NOMO-1 (cell line): ENCODE data around the gene IL22RA1.

Source experiments
- DNase-seq, 2 experiments: peaks; one replicate each; lab custom pipeline; 2025; ENCODE audit not compliant: unreplicated experiment in 2 of 2; lab: John Stamatoyannopoulos, UW

The IL22RA1 gene

DNA sequence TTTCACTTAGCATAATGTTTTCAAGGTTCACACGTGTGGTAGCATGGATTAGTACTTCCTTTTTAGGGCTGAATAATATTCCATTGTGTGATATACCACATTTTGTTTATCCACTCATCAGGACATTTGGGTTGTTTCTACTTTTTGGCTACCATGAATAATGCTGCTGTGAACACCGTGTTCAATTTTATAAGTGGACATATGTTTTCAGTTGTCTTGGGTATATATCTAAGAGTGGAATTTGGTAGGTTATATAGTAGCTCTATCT lies 3.8 kb downstream of the IL22RA1 start:
- no peak for DNase-seq

DNA sequence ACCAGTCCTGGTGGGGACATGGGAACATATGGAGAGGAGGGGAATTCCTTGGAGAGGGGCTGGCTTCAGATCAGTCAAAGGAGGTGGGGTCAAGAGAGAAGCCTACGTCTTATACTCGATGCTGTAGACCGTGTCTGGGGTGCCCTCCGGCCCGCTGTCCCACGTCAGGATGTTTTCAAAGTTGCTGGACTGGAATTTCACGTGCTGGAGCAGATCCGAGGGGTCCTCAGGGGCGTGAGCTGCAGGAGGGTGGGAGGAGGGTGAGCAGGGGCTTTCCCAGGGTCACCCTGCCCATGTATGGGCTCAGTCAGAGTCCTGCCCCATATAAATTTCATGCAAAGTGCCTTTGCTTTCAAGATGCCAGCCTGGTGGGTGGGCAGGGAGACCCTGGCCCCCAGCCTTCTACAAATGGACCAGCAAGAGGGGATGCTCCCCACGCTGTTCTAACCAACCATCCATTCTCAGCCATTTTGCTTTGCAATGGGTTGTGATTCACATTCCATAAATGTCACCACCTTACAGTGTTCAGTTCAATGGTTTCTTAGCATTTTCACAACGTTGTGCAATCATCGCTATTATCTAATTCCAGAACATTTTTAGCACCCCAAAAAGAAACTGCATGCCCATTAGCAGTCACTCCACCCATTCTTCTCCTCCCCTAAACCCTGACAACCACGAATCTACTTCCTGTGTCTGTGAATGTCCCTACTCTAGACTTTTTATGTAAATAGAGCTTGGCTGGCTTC lies 4.3 kb downstream of the IL22RA1 start:
- no peak for DNase-seq

DNA sequence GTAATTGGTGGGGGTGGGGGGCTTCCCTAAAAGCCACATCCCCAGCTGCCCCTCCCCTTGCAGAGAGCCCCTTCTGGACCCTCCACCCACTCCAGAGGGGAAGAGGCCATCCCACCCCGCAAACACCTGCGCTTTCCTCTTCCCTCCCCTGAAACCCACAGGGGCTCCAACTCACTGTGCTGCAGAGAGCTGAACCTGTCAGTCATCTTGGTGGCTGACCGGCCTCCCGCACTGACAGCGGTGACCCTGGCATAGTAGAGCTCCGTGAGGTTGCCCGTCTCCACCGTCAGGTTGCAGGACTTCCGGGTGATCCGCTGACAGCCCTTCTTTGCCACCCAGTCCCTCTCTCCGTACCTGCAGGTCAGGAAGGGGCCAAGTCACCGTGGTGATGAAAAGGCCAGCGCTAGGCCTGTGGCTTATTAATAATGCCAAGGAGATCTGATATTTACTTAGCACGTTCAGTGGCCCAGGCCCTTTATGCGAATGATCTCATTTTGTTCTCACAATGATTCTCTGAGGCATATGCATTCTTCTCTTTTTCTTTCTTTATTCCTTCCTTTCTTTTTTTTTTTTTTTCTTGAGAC lies 5.9 kb downstream of the IL22RA1 start:
- no peak for DNase-seq

DNA sequence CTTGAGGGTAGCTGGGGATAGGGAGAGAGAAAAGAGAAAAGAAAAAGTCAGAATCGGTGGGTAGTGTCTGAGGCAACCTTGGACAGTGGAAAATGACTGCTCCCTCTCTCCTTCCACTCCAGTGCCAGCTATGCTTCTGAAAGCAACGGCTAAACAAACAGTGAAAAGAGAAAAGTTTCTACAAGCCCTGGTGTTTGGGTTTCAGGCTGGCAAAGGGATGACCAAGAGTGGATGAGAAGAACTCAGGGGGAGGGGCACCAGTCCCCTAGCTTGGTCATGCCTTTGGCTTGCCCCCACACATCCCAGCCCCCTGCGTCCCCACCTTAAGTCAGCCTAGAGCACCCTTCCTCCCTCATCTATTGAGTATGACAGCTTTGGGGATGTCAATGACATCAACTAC lies 8.6 kb downstream of the IL22RA1 start:
- no peak for DNase-seq

DNA sequence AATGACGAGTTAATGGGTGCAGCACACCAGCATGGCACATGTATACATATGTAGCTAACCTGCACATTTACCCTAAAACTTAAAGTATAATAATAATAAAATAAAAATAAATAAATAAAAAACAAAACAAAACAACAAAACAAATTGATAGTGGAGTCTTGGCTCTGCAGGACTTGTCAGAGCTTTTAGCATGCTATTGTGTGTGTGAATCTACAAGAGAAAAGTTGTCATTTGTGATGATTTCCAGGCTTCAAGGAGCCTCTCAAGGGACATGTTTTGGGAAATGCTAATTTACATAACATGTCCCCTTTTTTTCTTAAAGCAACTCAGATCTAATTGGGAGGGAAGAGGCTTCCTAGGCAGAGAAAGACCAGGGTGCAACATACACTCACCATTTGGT lies 9.1 kb downstream of the IL22RA1 start:
- no peak for DNase-seq

DNA sequence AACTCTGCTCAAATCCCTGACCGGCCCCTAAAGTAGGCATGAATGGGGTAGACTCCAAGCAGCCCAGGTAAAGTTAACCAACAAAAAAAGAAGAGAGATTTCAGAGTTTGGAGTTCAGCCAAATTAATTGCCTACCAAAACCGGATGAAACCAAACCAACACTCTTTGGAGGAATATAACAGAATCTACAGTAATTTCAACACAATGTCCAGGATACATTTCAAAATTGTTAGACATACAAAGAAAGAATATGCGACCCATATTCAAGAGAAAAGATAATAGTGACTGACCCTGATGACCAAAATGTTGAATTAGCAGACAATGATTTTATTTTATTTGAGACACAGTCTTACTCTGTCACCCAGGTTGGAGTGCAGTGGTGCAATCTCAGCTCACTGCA lies 12.6 kb downstream of the IL22RA1 start:
- no peak for DNase-seq

DNA sequence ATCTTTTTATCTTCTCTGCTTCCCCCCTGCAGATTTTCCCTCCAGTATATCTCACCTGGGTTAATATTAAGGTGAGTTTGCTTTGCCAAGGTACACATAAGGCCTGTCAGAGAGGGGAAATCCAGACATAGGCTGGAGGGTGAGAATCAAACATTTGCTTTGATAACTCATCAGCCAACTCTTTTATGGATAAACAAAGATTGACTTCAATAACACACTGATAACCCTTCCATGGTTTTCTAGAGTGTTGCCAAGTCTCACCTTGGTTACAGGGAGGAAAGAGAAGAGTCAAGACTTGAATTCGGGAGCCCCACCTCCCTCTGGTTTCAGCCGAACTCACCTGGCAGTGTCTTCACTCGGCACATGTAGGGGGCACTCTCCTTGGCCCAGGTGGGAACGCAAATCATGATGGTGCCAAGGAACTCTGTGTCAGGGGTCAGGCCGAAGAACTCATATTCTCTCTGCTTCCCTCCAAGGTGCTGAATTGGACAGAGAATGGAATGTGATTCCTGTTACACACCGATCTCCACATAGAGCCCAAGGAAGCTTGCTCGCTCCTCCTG lies 15.1 kb downstream of the IL22RA1 start:
- DNase-seq: no peak

DNA sequence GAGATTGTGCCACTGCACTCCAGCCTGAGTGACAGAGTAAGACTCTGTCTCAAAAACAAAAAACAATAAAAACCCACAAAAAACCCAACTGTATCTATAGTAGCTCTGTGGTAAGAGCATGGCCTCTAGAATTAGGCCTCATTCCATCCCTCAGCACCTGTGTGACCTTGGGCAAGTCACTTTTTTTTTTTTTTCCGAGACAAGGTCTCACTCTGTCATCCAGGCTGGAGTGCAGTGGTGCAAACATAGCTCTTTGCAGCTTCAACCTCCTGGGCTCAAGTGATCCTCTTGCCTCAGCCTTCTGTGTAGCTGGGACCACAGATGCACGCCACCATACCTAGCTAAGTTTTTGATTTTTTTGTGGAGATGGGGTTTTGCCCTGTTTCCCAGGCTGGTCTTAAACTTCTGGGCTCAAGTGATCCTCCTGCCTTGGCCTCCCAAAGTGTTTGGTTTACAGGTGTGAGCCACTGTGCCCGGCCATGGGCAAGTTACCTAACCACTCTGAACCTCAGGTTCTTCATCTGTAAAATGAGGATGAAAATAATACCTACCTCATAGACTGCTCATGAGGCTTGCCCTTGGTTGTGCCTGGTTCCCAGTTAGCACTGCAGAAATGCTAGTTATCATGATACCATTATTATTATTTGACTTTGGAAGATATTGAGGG lies 15.7 kb downstream of the IL22RA1 start:
- no peak for DNase-seq

DNA sequence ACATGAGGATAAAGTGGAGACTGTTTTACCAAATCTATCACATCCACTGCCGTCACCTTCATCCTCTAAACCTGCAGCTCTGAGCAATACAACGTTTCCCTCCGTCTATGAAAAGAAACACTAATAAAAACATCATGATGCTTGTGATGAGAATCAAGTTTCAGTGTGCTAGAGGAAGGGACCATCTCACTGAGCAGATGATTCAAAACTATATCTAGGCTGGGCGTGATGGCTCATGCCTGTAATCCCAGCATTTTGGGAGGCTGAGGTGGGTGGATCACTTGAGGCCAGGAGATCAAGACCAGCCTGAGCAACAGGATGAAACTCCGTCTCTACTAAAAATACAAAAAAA lies 16.3 kb downstream of the IL22RA1 start:
- DNase-seq: no peak

DNA sequence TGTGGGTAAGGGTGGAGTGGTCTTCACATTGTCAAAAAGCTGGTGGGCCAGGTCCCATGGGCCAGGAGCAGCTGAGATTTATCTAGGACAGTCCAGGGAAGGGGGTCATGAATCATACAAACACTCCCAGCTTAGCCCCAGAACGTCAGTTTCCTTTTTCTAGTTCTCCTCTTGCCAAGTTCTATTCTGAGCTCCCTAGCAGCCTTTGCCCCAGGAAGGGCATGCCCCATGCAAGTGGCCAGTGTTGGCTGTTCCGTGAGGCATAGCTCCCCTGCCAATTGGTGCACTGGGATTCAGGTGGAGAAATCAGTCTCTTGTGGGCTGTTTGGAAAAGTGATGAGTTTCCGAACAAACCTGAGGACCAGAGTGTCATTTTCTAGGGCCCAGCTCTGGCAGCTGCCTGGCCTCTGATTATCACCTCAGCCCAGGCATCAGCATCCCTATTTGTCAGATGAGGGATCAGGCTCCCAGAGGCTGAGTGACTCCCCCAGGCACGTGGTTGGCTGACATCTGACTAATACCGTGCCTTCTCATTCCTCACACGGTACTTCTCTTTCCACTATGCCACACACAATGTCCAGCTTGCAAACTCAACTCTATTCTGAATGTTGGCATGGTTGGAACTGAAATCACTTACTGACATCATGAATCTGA lies 16.8 kb downstream of the IL22RA1 start:
- no peak for DNase-seq

DNA sequence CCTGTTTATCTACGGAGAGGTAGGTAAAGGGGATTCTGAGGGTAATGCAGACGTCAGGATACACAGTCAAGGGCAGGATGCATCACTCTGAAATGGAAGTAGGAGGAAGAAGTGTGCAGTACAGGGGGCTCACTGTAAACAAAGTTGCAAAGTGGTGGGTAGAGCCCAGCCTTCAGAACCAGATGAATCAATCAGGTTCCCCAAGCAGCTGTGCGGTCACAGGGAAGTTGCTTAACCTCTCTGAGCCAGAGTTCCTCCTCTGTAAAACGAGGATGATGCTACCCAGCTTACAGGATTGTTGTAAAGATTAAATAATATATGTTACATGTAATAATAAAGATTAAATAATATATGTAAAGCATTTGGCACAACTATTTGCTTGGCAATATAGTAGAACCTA lies 17.5 kb downstream of the IL22RA1 start:
- DNase-seq: no peak

DNA sequence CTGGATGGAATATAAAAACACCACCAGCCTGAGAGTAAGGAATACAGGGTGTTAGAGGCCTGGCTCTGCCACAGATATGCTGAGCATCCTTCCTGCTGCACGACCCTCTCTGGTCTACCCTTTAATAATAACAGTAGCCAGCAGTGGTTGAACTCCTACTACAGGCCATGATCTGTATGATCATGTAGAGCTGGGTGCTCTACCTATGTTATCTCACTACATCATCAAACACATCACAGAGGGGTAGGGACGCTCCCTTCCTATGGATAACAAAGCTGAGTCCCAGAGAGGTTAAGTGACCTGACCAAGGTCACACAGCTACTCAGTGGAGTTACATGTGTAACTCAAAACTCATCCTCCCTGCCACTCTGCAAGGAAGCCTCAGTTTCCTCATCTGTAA lies 18.0 kb downstream of the IL22RA1 start:
- DNase-seq: no peak

DNA sequence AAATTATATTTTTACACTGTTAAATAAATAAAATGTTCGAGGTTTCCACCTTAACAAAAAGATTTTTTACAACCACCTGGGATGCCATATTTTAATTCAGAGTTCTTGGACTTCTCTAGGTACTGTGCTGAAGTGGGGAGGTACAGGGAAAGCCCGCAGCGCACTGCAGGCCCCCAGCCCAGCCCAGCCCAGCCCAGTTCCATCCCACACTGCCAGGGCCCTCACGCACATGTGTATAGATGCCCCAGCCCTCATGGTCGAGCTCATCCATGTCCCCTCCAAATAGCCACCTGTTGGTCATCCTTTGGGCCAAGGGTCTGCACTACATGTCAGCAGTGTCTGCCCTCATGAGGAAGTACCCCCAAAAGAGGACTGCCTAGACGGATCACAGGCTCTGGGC lies 19.3 kb downstream of the IL22RA1 start:
- no peak for DNase-seq

DNA sequence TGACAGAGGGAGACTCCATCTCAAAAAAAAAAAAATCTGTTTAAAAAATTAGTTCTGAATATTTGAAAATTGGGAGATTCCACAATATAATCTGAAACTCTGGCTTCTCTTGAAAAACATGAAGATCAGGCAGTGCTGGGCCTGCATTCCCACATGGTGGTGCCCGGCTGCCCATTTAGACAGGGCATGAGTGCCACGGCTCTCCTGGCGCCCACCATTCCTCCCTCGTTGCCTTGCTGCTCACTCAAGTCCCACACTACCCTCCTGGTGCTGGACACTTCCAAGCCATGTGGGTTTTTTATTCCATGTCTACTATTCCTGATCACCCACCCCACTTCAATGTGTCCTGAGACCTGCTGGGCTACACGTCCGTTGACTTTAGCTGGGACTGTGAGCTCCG lies 20.2 kb downstream of the IL22RA1 start:
- DNase-seq: no peak

DNA sequence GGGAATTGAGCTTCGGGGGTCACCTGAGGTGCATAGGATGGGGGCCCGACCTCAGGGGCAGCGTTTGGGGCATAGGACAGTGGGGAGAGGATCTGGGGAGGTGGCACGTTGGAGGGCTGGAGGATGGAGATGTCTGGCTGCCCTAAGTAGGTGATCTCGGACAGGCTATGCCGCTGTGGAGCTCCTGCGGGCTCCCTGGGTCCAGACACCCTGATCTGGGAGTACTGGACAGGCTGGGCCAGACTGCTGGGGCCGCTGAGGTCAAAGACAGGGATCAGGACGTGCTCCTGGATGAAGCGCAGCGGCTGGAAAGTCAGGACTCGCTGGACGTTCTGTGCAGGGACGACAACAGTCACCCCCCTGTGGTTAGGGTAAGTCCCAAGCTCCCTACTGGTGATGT lies 21.5 kb downstream of the IL22RA1 start:
- no peak for DNase-seq

DNA sequence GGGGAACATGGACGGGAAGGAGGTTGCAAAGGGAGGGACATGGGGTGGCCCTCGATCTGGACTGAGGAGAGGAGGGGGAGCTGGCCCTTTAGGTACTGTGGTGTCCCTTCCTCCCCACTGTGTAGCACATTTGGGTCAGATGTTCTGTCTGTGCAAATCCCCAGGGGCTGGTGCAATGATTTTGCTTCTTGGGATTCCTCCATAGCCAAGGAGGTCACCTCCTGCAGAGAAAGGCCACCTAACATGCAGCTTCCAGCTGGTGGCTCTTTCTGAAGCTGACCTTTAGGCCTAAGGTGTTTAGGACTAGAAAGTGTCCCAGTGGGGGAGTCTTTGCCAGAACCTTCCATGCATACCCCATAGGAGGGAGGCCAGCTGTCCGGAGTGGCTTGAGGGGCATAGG lies 22.0 kb downstream of the IL22RA1 start:
- DNase-seq: no peak

DNA sequence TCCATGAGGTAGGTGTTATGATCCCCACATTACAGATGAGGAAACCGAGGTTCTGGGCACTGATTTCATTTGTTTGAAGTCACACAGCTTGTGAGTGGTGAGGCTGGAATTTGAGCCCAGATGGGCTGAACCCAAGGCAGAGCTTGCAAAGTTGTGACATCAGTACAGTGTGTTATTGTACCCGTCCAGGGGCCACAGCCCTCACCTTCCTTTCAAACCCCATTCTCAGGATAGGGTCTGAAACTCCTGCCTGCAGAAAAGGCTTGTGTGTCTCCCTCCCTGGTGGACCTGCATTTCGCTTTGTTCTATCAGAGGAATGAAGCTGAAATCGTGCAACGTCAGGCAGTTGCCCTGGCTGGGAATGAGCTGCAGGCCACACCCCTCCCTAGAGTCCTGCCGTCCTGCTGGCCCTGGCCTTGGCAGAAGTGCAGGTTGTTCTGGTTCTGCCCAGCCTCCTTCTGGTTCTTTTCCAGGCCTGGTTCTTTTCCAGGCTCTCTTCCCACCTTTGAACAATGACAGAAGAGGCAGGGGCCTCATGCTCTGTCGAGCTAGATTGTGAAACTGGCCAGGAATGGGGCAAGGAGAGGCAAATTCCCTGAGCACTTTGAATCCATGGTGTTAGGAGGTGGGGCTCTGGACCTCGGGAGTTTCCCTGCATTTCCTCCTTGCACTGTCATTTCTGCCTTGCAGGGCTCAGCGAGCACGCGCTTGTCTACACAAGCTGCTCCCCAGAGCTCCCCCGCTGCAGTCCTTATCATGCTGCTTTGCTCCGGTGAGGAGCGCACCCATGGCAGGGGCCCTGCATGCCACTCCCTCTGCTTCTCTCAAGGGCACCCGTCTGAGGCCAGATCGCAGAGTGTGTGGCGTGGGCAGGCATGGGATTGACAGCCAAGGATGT lies 22.8 kb downstream of the IL22RA1 start:
- no peak for DNase-seq

DNA sequence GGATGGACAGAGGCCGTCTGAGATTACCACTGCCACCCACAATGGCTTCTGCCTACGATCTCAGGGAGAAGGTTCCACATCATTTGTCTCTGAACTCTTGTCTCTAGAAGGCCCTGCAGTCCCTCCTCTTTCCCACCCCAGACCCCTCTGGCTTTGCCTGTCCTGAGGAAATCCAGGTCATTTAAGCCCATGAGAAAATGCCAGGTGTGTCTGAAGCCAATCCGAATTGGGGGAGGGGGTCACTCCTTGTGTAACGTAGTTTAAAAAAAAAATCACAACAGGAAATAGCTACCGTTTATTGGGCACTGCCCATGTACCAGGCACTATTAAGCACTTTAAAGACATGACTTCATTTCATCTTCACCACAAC lies 23.5 kb downstream of the IL22RA1 start:
- DNase-seq: no peak

DNA sequence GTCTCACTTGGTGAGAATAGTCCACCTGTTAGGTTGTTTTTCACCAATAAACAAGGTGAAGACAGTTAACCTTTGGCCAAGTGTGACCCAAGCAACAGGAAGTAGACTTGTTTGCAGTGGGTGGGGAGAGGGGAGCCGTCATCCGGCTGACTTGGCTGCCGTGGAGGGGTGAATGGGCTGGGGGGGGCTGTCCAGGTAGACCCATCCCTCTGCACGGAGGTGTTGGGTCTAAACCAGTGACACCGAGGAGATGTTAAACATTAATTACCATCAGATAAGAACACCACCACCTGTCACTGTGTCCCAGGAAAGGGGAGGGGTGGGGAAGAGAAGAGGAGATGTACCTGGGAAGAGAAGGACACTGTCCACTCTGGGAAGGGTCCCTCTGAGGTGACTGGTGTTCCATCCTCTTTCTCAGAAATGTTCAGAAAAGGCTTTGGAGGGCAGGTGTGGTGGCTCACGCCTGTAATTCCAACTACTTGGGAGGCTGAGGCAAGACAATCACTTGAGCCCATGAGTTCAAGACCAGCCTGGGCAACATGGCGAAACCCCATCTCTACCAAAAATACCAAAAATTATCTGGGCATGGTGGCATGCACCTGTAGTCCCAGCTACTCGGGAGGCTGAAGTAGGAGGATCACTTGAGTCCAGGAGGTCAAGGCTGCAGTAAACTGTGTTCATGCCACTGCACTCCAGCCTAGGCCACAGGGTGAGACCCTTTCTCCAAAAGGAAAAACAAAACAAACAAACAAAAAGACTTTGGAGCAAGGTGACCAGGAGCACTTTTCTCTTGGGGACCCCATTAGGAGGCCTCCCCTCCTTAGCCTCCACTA lies 24.3 kb downstream of the IL22RA1 start:
- no peak for DNase-seq
